HG03342 (cell line): ENCODE results near the gene RRAS2.
"Not testable (repeated sequence)": the region's sequence is repeated elsewhere in the genome, so short reads cannot be mapped to it uniquely, and the experiment has no call there.

Source experiments
- ATAC-seq: cut with Tn5 transposase; IDR thresholded peaks from one replicate; pipeline ENCODE4 v1.9.1; 2021; ENCODE audit warnings: mild to moderate bottlenecking, moderate library complexity; ENCODE audit not compliant: unreplicated experiment

The RRAS2 gene

DNA sequence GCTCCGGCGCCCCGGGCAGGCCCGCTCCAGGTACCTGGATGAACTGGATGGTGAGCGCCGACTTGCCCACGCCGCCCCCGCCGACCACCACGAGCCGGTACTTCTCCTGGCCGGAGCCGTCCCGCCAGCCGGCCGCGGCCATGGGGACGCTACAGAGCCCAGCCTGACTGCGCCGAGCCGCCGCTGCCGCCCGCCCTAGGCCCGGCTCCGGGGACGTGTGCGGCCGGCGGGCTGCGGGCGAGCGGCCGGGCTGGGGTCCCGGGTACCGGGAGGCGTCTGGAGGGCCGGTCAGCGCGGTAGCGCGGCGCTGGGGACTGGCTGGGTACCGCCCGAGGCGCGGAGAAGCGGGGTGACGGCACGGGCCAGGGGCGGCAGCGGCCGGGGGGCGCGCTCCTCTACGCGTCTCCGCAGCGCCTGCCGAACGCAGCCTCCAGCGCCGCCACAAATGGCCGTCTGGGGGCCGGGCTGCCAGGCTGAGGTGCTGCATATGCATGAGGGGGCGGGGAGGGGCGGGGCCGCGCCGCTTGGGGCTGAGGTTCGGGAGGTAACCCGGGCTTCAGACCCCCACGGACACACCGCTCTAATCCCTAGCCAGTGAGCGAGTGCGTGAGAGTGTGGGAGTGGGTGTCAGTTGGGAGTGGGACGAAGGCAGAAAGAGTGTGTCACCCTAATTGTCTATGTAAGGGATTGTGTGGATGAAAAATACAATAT lies at the start of gene RRAS2:
TSS of gene RRAS2 (minus strand) at position 455 of the 711 bp plus-strand sequence. CDS start at position 142, 313 bp downstream.
- peak; percentile 88 for ATAC-seq

DNA sequence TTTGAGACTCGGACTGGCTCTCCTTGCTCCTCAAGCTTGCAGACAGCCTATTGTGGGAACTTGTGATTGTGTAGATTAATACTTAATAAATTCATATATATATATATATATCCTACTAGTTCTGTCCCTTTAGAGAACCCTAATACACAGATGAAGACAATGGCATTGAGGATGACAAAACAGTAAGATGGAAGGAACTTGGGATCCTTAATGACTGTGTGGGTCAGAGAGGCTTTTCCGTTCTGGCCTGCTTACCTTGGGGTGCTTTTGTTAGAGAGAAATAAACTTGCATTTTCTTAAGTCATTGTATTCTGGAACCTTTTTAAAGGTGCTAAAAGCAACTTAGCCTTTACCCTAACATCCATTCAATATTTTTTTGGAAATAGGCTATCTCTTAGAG lies 49.6 kb upstream of the RRAS2 start:
- ATAC-seq, result no peak

DNA sequence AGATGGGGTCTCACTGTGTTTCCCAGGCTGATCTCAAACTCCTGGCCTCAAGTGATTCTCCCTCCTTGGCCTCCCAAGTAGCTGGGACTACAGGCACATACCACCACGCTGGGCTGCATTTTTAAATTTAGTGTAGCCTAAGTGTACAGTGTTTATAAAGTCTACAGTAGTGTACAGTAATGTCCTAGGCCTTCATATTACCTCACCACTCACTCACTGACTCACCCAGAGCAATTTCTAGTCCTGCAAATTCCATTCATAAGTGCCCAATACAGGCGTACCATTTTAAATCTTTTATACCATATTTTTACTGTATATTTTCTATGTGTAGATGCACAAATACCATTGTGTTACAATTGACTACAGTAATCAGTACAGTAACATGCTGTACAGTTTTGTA lies 47.1 kb upstream of the RRAS2 start:
- not testable (repeated sequence) for ATAC-seq

DNA sequence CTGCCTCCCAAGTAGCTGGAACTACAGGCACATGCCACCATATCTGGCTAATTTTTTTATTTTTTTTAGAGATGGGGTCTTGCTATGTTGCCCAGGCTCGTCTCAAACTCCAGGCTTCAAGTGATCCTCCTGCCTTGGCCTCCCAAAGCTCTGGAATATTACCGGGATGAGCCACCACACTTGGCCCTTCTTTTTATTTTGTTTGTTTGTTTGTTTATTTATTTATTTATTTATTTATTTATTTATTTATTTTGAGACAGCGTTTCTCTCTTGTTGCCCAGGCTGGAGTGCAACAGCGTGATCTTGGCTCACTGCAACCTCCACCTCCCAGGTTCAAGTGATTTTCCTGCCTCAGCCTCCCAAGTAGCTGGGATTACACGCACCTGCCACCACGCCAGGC lies 44.5 kb upstream of the RRAS2 start:
- ATAC-seq, result not testable (repeated sequence)

DNA sequence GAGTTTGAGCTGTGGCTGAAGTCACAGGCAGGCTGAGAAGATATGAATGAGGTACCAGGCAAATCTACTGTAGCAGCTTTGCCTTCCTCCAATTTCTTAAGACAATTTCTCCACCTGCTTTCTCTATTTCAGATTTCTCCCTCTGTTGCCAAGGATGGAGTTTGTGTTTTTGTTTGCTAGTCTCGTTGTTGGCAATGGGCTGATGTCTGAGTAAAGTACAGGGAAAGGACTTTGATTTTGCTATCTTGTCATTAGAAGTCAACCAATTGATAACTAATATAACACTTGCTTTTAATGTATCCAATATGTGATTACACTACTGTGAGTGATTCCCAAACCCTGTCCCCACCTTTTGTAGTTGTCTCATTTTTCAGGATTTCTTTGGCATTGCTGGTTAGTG lies 40.1 kb upstream of the RRAS2 start:
- ATAC-seq, result no peak

DNA sequence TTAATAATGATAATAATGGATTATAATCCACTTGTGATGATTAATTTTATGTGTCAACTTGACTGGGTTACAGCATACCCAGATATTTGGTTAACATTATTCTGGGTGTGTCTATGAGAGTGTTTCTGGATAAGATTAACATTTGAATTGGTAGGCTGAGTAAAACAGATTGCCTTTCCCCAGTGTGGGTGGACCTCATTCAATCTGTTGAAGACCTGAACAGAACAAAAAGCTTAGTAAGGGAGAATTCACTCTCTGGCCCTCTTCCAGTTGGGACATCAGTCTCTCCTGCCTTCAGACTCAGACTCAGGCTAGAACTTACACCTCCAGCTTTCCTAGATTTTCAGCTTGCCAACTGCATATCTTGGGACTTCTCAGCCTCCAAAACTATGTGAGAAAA lies 37.3 kb upstream of the RRAS2 start:
- no peak for ATAC-seq

DNA sequence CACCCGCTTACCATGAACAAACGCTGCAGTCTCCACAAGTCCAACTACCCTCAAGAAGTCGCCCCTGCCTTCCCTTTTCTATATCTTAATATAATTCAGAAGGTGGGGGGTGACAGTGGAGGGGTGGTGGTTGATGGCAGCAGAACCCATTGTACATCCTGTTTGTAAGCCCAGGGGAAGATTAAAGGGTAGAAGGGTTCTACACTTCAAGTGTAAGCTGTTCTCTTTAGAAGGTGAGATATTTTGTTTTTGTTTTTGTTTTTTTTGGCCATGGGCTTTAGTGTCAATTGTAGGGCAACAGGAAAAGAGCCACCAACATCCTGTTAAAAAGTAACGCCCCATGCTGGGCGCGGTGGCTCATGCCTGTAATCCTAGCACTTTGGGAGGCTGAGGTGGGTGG lies 34.9 kb upstream of the RRAS2 start:
- ATAC-seq, result no peak

DNA sequence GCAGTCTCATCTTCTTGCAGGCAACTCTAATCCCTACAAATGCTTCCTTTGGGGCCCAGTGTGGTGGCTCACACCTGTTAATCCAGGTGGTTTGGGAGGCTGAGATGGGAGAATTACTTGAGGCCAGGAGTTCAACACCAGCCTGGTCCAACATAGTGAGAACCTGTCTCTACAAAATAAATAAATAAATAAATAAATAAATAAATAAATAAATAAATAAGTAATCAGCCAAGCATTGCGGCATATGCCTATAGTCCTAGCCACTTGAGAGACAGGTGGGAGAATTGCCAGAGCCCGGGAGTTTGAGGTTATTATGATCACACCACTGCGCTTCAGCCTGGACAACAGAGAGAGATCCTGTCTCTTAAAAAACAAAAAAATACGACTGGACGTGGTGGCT lies 34.1 kb upstream of the RRAS2 start:
- no peak for ATAC-seq

DNA sequence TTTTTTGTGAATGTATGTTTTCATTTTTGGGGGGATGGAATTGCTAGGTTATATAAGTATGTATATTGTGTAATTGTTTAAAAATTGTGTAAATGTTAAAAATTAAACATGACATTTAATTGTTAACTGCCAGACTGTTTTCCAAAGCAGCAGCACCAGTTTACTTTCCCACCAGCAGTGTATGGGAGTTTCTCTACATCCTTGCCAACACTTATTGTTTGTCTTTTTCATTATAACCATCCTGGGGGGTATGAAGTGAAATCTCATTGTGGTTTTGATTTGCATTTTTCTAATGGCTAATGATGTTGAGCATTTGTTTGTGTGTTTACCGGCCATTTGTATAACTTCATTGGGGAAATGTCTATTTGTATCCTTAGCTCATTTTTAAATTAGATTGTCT lies 31.7 kb upstream of the RRAS2 start:
- no peak for ATAC-seq

DNA sequence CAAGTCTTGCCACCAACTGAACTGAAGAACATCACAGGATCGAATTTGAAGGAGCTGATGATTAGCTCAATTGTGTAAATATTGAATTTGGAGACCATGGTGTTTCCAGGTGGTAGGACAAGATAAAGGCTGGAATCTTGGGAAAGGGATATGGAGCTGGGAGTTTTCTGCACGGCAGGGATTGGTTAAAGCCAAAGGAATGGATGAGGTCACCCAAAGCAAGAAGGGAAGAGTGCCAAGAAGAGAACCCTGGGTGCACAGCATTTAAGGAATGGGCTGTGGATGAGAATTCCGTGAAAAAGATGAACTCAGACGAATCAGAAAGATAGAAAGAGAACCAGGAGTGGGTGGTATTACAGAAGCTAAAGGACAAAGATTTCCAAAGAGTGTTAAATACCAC lies 29.4 kb upstream of the RRAS2 start:
- ATAC-seq, result no peak

DNA sequence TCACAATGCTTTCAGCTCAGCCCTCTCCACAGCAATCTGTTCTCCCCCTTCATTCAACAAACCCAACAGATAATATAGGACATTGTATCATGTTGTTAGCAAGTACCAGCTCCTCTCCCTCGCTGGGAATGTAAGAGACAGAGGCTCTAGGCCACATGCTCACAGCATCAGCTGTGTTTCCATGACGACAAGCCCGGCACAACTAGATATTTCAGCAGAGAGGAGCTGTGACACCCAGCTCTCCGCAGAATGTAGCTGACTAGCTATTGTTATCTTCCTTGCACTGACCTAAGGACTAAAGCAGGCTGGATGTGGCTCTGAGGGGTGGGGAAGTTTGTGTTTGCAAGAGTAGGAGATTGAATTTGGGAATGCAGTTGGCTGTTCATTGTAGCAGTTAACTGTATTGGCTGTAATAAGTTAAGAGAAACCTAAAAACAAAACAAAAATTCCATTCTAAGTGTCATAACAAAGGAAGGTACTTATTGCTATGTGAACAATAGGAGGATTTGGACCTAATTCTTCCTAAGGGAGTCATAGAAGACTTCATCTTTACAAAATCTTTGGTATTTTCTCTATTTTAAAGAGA lies 28.0 kb upstream of the RRAS2 start:
- no peak for ATAC-seq

DNA sequence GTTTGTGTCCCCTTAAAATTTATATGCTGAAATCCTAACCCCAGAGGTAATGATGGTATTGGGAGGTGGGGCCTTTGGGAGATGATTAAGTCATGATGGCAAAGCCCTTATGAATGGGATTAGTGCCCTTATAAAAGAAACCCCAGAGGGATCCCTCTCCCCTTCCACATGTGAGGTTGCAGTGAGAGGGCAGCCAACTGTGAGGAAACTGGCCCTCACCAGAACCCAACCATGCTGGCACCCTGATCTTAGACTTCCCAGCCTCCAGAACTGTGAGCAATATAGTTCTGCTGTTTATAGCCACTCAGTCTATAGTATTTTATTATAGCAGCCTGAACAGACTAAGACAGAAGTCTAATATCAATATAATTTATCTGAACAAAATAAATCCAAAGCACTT lies 27.1 kb upstream of the RRAS2 start:
- no peak for ATAC-seq

DNA sequence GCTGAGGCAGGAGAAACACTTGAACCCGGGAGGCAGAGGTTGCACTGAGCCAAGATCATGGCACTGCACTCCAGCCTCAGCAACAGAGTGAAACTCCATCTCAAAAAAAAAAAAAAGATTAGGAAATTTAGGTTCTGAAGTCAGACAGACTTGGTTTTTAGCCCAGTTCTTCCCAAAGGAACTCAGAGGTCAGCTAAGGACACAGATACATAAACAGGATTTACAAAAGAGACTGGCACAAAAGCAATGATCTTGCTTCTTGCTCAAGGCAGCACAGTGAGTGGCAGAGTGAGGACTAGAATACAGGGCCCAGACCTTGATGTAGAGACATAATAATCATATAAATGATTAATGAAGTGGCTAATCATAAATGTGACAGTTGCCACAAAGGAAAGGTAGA lies 25.4 kb upstream of the RRAS2 start:
- ATAC-seq, result no peak

DNA sequence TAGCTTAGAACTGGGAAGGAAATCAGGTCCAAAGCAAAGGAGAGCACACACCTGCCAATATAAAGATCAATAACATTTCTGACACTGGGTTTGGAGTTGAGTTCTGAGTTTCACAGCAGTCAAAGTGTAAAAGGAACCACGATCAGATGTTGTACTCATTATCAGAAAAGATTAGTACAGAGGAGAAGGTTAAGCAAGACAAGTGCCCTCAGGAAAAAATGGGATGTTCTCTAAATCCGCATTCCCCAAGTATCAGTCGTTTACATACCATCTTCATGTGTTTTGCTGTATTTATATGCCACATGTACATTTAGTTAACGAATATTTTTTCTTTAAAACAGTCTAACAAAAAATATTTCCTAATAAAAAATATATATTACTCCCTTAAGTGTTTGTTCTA lies 23.0 kb upstream of the RRAS2 start:
- no peak for ATAC-seq

DNA sequence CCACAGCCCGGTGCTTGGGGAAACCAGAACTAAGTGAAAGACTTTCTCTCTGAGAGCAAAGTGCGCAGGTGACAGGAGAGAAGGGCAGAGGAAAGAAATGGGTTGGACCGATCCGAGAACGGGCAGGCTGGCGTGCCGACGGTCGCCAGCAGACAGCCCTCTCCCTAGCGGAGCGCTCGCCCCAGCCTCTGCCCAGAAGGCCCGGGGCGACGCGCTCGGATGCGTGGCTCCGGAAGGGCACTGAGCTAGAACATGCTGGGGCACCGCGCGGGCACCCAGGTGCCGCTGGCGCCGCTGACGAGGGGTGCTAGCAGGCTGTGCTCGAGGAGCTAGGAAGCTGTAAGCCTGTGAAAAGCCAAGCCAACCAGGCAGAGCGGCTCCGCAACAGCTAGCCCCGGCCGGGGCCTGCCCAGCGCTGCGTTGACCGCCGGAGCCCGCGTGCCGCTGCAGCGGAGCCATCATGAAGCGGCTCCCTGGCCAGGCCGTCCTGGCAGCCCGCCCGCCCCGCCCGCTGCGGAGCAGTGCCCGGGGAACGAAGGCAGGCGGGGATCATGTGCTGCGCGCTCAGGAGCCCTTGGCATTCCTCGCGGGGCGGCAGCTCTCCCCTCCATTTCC lies 22.1 kb upstream of the RRAS2 start:
- peak; percentile 63 for ATAC-seq

DNA sequence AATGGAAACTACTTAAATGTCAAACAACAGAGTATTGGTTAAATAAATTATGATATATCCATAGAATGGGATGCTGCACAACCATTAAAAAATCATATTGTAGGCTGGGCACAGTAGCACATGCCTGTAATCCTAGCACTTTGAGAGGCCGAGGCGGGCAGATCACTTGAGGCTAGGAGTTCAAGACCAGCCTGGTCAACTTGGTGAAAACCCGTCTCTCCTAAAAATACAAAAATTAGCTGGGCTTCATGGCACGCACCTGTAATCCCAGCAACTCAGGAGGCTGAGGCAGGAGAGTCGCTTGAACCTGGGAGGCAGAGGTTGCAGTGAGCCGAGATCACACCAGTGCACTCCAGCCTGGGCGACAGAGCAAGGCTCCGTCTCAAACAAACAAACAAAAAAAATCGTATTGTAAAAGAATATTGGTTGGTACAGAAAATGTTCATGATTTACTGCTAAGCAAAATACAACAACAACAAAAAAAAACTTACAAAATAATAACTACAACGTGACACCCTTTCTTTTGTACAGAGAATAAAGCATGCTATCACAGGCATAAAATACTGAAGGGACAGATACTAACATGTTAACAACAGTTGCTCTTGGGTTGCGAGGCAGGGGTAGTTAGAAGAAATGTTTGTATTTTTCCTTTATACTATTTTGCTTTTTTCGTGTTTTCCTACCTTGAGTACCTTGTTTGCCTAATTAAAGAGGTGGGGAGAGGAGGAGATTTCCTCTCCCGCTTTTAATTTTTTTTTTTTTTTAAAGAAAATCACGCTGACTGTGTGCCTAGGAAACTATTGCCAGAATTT lies 21.3 kb upstream of the RRAS2 start:
- no peak for ATAC-seq

DNA sequence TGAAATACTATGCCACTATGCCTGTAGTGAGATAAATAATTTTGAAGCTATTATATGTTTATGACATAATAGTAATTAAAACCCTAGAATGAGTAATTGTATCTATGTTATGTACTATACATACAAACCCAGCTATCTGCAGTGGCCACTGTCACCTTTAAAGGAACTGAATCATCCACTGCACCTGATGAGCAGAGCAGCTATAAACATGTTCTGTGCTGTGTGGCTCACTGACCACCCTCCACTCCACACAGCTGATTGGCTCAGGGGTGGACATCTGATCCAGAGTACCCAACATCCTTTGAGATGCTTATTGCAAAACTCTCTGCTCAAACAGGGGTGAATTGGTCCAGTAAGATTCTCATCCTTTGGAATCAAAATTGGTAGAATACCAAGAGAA lies 19.2 kb upstream of the RRAS2 start:
- no peak for ATAC-seq

DNA sequence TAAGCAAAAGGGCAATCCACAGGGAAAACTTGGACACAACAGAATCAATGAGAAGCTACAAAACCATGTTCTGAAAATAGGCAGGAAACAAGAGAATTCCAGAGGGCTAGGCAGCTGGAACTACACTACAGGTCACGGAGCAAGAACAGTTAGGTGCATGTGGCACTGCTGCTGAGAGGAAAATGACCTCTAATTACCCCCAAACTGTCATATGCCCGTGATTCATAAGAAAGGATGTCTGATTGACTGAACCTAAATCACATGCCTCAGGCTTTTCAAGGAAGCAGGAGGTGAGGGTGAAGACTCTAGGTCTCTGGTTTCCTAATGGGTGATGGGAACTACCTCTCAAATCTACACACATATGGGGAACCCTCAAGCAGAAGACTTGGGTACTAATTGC lies 17.9 kb upstream of the RRAS2 start:
- no peak for ATAC-seq

DNA sequence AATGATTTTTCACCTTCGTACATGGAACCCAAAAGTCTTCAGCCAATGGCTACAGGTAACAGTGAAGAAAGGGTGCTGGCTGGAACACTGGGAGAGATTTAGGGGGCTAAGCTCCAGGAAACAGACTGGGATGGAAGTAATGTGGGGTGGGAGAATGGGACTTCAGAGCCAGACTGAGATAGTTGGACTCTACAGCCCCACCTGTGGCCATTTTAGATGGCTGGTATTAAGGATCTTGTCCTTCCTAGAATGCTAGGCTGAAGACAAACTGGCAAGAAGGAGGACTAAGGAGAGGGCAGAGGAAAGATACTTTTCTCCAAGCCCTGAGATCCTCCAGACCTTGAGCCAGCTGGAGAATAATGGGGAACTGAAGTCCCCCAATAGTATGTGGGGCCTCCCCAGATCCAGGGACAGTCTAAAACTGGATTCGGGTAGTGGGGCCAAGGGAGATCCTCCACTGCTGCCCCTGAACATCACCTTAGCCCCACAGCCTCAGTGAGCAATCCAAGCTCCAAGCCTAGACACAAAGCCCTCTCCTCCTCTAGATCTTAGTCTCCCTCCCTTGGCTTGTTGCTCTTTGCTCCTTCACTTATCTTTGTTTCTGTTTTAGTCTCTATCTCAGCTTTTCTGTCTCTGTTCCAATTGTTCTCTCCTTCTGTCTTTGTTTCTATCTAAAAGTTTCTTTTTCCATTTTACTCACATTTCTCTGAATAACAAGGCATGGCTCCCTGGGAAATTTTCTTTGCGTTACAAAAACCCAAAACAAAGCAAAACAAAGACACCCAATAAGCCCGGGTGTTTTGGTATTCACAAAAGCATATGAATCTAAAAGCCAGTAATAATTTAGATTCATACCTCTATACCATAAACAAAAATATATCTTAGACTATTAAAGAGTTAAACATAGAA lies 16.2 kb upstream of the RRAS2 start:
- no peak for ATAC-seq

DNA sequence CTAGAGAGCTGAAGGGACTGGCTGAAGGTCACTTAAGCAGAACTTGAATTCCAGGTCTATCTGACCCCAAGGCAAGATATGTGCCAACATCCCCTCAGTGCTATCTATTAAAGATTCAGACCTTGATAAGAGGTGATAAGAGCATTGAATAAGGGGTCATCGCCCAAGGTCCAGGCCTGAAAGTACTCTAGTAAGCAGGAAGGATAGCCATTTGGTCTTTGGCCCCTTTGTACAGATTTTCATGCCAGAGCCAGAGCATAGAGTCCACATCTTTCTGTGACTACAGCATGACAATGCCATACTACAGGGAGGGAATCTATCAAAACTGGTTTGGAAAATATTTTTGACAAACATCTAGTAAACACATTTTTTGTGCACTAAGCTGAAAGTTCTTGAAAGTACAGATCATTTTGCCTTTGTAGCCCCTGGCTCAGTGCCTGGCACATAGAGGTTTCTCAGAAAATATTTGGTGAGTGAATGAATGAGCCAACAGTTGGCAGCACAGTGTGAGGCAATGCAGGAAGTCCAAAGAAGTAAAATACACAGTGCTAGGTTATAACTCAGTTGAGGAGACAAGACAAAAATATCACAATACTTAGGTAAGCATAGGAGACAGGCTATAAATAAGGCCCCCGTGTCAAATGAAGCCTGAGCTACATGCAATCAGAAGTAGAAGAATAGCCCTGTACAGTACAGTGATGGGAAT lies 15.1 kb upstream of the RRAS2 start:
- no peak for ATAC-seq
